Measurements from ENCODE around the gene RAB6D.
"Not testable (repeated sequence)": the region's sequence is repeated elsewhere in the genome, so short reads cannot be mapped to it uniquely, and the experiment has no call there.

RAB6D gene

DNA sequence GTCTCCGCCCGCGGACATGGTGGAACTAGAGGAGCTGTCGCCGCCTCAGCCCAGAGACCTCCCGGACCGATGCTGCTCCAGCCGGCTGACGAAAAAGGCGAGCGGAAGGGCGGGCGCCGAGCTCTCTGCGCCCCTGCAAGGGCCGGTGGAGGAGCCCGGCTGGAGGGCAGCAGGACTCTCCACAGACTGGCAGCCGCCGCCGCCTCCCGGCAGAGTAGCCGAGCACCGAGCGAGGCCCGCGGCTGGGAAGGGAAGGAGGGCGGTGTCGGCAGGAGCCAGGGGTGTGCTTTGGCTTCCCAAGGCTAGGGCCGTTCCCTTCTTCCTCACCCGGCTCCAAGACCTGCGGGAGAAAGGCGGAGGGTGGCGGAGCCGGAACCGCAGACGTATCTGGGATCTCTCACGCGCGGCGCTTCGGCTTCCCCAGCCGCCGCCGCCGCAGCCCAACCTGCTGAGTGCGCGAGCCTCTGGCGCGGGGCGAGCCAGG is at the start of gene RAB6D:
Gene RAB6D, minus strand, starts transcription at position 466 of the 484 bp plus-strand sequence. Its CDS starts 448 bp downstream, at position 18.
- DNase-seq: not testable (repeated sequence)

DNA sequence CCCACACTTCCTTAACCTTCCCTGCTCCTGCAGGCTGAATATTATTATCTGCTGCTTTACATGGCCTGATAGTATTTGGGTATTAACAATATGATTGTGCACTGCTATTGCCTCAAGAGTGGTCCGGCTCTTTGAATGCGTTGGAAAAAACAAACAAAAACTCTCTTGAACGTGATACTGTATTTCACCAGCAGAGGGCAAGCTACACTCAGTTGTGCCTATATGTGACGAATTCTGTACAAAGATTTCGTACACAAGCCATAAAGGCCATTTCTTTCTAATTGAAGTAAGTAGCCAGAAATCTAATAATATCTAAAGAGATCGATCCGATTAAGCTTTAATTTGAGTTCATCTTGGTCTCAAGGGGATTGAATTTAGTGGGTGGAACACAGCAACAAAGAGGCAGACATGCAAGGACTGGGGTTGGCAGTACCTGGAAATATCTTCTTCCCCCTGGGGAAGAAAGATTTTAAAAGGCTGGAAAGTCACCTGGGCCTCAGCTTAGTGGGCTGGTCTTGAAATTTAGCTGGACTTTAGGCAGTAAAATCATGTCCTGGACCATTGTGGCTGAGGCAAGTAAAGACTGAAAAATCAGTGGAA is 49.3 kb upstream of the RAB6D start:
- DNase-seq: peak; percentile 66 to 67

DNA sequence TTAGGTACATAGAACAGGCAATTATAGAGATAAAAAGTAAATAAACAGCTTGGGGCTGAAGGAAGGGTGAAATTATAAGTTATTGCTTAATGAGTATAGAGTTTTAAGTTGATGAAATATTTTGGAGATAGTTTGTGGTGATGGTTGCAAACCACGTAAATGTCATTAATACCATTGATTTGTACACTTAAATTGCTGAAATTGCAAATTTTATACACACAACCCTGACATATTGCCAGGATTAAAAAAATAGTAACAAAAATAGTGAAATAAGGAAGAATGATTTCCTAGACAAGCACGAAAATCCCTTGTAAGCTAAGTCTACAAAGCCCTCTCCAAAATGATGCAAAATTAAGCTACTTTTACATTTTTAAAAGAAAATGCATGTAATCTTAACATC is 46.2 kb upstream of the RAB6D start:
- no peak for DNase-seq

DNA sequence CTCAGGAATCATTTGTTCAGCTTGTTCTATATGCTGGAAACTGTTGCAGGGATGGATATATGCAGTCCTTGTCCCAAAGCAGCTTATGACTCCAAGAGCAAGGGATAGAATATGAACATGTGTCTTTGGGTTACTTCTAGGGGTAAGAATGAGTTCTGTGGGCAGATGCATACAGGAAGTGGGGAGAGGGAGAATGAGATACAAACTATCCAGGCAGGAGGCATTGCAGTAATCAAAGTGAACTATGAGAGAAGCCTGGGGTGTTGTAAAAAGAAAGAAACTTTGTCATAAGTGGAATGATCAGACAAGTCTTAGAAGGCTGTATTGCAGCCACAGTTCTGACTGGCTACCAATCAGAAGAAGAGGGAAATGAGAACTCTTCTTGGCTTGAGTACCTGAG is 44.8 kb upstream of the RAB6D start:
- DNase-seq: no peak

DNA sequence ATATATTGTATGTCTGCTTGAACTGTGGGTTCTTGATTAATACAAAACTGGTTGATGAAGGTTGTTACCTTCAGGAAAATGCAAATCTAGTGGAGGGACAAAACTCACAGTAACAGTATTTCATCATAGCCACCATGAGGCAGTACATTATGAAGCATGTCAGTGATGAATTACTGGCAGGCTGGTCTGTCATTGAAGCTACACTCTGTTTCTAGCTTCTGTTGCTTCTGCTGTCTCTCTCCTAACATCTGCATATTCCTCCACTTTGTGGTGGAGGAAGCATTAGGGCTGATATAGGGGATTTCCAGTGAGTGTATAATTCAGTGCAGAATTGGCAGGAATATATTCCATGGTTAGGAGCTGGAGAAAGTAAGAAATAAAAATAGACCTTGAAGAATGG is 44.2 kb upstream of the RAB6D start:
- no peak for DNase-seq

DNA sequence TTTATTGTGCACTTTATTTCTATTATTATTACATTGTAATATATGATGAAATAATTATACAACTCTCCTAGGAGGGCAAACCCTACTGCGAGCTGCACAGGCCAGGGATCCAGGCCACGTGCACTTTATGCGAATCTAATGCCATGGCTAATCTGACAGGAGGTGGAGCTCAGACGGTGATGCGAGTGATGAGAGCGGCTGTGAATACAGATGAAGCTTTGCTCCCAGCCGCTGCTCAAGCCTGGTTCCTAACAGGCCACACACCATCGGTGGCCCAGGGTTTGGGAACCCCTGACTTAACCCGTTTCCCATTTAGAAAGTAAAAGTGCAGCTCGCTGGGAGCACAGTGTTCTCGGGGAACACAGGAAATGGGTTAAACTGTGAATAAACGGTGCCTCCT is 40.8 kb upstream of the RAB6D start:
- no peak for DNase-seq

DNA sequence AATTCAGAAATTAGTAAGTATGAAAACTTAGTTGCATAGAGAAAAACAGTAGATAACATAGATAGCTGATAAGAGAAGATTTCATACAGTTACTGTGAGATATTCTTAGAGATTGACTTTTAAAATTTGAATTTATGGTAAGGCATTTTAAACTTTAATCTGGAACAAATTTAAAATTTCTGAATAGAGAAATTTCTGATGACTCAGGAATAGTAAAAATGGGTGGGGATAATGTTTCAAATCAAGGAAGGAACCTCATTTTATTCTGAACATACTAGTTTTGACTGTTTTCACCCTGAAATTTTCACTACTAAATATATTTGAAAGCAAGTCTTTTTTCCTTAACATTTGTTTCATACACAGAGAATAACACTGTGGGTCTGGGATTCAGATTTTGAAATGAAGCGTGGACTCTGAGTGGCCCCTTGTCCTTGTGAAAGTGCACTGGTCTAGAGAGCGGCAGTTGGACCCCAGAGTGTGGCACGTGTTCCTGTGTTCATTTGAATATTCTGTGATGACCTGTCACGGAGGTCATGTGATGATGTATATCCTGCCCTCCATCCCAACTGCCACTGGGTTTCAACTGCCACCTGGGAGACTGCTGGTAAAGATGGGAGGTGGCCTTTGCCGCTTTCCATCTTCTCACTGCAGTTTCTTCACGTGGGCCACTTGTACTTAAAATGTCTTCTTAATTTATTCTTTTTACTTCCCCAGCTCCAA is 38.5 kb upstream of the RAB6D start:
- DNase-seq: no peak

DNA sequence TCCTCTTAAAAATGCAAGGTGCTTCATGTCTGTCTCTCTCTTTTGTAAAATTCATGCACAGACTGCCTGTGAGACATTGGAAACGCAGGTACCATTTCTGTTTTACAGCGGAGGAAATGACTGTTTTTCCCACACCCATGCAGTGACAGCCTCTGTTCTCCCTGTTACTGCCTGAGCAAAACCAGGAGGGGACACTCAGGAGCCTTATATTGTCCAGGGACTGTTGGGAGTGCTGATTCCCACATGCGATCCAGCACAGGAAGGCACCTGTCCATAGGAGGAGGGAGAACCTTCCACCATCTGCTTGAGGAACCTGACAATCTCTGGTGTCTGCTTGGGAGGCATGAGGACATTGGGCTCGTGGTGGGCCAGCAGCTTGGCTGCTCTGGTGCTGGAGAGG is 36.9 kb upstream of the RAB6D start:
- no peak for DNase-seq

DNA sequence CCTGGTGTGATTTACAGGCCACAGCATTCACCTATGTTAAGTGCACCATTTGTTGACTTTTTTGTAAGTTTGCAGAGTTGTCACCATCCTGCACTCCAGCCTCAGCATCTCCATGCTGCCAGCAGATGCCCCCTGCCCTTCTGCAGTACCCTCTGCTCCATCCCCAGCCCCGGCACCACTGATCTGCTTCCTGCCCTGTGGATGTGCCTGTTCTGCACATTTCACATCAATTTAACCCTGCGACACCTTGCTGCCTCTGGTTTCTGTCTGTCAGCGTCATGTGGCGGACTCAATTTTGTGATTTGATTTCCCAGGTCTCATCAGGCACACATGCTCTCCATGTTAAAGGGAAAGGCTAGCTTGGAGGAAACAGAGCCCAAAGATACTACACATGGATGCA is 36.5 kb upstream of the RAB6D start:
- not testable (repeated sequence) for DNase-seq

DNA sequence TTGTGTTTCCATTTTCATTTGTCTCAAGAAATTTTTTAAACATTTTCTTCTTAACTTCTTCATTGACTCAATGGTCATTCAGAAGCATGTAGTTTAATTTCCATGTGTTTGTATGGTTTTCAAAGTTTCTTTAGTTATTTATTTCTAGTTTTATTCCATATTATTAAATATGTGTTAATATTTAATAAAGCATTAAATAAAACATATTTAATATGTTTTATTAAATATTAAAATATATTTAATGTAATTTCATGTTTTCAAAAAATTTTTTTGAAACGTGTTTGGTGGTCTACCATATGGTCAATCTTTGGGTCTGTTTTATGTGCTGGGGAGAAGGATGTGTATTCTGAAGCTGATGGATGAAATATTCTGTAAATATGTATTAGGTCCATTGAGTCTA is 32.2 kb upstream of the RAB6D start:
- not testable (repeated sequence) for DNase-seq

DNA sequence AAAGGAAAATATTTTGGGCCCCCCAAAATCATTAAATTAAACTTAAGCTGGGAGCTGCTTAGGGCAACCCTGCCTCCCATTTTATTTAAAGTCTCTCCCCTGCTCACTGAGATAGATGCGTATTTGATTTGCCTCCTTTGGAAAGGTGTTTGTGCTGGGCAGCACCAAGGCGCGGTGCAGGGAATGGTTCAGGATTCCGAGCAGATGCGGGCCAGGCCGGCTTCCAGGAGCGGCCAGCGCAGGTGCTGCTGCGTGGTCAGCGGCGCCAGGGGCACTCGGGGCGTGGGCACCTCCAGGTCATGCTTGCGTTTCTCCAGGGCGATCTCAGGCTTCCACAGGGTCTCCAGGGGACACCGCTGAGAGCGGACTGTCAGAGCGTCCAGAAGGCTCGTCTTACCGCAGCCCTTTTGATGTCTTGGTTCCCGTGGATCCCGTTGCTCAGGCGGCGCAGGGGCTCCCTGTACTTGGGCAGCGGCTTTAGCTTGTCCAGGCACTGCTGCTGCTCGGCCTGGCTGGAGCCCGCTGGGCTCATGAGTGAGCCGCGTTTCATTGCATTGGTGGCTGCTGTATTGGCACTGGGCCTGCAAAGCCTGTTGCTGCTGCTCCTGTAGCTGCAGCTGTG is 31.2 kb upstream of the RAB6D start:
- DNase-seq: not testable (repeated sequence)

DNA sequence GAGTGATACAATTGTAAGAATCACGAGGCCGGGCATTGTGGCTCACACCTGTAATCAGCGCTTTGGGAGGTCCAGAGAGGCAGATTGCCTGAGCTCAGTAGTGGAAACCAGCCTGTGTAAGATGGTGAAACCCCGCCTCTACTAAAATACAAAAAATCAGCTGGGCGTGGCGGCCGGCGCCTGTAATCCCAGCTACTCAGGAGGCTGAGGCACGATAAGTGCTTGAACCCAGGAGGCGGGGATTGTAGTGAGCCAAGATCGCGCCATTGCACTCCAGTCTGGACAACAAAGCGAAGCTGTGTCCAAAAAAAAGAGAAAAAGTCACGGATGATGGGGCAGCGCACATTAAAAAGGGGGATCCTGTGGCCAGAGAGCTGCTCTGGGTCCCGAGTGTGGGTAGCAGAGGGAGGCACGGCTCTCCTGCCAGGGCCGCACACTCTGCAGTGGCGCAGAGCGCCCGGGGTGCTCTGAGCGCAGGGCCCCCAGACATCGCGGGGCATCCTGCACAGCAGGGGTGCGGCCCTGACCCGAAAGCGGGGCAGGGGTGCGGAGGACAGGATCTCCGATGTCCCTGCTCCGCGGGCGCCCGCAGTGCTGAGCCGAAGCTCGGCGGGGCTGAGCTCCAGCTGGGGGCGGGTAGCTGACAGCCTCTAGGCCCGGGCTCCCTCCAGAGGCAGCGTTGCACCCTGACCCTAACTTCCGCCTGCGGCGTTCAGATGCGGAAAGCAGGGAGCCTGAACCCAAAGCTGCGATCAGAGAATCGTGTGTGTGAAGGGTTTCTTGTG is 30.4 kb upstream of the RAB6D start:
- no peak for DNase-seq

DNA sequence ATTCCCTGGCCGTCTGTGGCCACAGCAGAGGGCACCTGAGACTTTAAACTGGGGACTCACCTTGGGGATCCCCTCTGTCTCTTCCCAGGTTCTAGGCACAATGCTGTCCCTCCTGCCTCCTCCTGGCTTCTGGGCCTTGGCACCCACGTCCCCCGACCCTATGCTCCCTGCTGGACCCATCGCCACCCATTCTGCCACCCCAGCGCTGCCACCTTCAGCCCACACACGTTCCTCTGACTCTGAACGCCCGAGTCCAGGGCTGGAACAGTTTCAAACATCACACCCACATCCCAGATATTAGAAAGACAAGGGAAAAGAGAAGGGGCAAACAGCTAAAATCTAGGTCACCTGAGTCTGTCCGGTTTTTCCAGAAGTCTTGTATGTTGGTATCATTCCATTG is 28.0 kb upstream of the RAB6D start:
- DNase-seq: not testable (repeated sequence)

DNA sequence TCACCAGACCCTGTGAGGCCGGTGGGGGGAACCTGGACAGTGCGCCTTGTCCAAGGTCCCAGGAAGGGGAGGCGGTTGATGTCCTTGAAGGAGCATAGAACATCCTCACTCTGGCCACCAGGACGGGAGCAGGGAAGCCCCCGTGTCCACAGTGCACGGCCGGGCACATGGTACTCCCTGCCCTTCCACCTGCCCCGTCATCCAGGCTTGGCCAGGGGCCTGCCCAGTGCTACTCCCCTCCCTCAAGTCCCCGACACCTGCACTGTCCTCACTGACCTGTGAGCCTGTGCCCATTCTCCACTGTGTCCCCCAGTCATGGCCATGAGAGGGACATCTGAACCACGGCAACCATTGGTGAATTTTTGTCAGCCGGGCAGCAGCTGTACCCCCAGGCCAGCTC is 27.5 kb upstream of the RAB6D start:
- not testable (repeated sequence) for DNase-seq

DNA sequence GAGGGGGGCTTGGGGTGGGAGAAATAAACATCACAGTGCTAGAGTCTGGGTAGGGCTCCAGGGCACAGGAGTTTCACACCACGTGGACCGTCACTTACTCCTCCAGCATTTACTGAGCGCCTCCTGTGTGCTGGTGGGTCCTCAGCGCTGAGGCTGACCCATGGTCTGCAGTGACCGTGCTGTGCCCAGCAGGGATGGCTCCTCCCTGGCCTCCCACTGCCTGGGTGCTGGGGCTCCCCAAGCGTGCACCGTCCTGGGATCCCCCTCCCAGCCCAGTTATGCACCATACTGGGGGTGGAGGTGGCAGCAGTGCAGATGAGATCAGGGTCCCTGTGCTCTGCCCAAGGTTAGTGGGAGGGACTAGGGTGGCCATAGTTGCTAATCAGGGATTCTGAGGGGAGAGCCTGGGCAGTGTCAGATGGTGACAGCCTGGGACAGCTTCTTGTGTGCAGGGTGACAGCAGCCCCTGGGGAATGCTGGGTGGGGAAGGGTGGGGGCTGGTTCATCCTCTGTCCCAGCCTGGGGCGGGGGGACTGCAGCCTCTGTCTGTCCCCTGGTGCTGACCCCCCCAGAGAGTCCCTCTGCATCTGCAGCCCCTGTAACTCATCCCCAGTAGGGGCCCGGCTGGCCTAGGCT is 26.6 kb upstream of the RAB6D start:
- DNase-seq: not testable (repeated sequence)

DNA sequence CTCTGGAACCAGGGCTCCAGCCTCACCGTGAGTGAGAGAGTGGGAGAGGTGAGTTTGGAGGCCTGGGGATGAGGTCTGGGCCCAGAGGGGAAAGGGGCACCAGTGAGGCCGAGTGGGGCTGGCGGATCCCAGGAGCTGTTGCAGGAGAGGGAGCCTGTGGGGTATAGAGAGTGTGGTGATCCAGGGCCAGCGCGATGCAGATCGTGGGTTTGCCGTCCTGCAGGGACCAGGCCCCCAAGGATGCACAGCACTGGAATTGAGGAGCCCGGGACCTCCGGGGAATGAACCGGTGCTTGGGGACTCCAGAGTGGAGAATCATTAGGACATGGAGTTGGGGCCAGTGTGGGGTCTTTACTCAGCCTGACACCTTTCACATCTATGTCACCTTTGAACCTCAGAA is 25.7 kb upstream of the RAB6D start:
- no peak for DNase-seq

DNA sequence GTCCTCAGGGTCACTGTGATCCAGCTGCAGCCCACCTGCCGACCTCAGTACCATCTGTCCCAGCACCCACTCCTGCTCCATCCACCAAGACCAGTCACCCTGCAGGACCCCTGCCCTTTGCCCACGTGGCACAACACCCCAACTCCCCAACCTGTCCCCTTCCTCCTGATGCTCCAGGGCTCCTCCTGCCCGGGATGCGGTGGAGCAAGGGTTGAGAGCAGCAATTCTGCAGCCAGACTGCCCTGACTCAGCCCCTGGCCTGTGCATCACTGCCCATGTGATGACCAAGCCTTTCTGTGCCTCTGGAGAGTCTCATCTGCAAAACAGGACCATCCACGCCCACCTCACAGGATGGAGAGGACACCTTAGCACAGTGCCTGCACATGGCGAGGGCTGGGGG is 24.9 kb upstream of the RAB6D start:
- not testable (repeated sequence) for DNase-seq

DNA sequence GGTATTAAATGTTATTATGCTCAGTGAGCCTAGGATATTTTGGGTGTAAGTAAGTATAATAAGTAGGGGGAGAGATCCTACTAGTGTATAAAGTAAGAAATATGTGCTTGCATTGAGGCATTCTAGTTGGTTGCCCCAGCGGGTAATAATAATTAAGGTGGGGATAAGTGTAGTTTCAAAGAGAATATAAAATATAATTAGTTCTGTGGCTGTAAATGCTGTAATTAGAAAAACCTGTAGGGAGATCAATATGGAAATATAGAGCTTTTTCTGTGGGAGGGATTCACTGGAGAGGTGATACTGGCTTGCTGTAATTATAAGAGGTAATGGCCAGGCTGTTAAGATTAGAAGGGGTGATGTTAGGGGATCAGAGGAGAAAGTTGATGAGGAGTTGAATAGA is 9.1 kb upstream of the RAB6D start:
- not testable (repeated sequence) for DNase-seq

DNA sequence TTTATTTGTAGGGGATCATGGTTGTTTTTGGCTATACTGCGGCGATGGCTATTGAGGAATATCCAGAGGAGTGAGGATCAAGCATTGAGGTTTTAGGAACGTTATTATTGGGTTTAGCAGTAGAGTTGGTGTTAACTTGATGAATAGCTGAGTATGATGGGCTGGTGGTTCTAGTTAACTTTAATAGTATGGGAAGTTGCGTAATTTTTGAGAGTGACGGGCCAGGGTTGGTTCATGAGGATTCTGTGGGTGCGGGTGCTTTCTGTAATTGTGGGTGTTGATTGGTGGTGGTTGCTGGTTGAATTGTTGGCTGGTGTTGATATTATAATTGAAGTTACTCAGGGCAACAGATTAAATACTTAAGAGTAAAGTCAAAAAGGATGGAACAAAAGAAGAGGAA is 6.0 kb upstream of the RAB6D start:
- DNase-seq: no peak

DNA sequence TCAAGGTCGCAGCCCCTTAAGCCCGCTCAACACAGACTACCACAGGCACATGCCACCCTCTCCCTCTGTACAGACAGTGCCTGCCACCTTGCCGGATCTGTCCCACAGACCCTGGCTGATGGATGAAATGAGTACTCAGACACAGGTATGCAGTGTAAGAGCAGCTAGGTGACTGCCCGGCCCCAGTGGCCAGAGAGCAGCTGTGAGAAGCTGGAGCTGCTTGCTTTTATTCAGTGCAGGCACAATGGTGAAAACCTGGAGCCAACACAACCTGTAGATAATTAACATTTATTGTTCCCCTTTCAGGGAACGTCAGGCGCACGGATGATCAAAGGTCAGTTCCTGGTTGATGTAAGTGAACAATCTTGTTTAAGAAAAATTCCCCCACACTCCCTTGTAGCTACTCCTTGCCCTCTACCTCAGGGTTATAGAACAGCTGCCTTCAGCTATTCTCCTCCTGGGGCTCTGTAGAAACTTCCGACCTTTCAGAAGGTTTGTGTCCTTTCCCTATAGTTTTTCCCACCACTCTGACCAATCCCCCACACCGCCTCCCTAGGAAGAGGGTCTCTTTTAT is 4.6 kb upstream of the RAB6D start:
- DNase-seq: not testable (repeated sequence)

DNA sequence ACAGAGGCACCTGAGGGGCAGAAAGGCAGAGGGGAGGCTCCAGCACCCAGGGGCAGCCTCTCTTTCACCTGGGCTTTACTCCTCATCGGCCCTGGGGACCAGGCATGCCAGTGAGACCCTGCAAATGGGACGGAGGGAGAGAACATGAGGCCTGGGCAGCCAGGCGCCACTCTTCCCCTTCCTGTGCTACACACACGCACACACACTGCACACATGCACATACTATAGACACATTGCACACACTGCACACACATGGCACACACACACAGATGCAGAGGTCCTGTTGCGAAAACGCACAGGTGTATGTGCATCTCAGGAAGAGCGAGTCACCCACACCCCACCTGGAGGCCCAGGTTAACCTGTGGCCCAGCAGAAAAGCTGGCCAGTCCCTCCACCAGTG is 3.4 kb upstream of the RAB6D start:
- no peak for DNase-seq

DNA sequence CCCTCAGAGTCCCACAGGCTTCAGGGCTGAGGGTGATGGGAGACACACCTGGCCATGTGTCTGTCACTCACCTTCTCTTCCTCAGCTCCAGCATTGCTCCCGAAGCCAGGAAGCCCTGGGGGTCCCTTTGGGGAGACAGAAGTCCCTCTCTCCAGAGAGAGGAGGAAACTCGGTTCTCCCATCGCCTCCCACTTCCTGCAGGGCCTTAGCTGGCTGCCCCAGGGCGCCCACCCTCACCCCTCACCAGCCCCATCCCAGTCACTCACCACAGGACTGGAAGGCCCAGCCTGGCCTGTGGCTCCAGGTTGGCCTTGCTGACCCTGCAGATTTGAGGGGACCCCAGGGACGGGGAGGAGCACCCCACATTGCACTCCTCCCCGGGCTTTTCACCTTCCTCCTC is 2.7 kb upstream of the RAB6D start:
- DNase-seq: no peak

DNA sequence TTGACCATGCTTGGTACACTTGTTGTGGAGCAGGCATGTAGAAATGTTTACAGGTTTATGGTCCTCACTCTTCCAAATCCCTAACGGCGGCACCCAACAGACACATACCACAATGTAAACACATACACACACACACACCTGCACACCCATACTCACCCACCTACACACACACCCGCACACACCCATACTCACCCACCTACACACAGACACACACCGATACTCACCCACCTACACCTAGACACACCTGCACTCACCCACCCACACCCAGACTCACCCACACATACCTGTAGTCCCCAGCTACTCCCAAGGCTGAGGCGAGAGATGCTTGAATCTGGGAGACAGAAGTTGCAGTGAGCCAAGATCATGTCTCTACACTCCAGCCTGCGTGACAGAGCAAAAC is 1.5 kb upstream of the RAB6D start:
- DNase-seq: no peak
